Gastrocnemius medialis (tissue), 4 donors: ENCODE results near the gene HCRTR2. TPM values are rescaled to one million over a fixed set of nuclear protein-coding genes. Genes with fewer than 3 reads are reported as not detected.
"Not testable (repeated sequence)": the region's sequence is repeated elsewhere in the genome, so short reads cannot be mapped to it uniquely, and the experiment has no call there.

Source experiments
- ATAC-seq, 2 donors: fragments of 150-250 bp; one replicate each; pipeline ENCODE4 v1.9.1; 2016
- DNase-seq, 2 donors: peaks; one replicate each; pipeline ENCODE4 v3.0.0-alpha.2; 2019
- H3K27ac ChIP-seq, 4 donors: fragments of 200-600 bp; sonication (generic); 1 replicate in 1 of 4; 2 replicates in 3 of 4; pipeline ENCODE4 v1.5.1; 2016 to 2018; ENCODE audit warnings: mild to moderate bottlenecking in 2 of 4, moderate library complexity in 1 of 4
- H3K27me3 ChIP-seq, 3 donors: fragments of 200-600 bp; sonication (generic) in 2 of 3; 1 replicate in 1 of 3; 2 replicates in 2 of 3; pipeline versions ENCODE4 v1.5.1 to v1.6.0; 2016 to 2019; ENCODE audit warnings: mild to moderate bottlenecking in 1 of 3, moderate library complexity in 1 of 3
- H3K36me3 ChIP-seq, 2 donors: fragments of 200-600 bp; sonication (generic) in 1 of 2; one replicate each; pipeline ENCODE4 v1.5.1; 2017 to 2018
- H3K4me1 ChIP-seq, 2 donors: fragments of 200-600 bp; sonication (generic) in 1 of 2; one replicate each; pipeline ENCODE4 v1.5.1; 2016 to 2017; ENCODE audit warnings: mild to moderate bottlenecking in 2 of 2
- H3K4me3 ChIP-seq, 4 donors: fragments of 200-600 bp; sonication (generic) in 3 of 4; 1 replicate in 1 of 4; 2 replicates in 3 of 4; pipeline ENCODE4 v1.5.1; 2016 to 2019; ENCODE audit warnings: mild to moderate bottlenecking in 2 of 4
- H3K9me3 ChIP-seq, 3 donors: fragments of 200-600 bp; sonication (generic) in 2 of 3; 1 replicate in 1 of 3; 2 replicates in 2 of 3; pipeline ENCODE4 v1.5.1; 2016 to 2019
- POLR2A ChIP-seq, 2 donors: fragments of 450-650 bp; IDR thresholded peaks; one replicate each; pipeline ENCODE4 v1.6.1; 2017; ENCODE audit warnings: antibody characterized with exemption in 2 of 2, mild to moderate bottlenecking in 2 of 2, moderate library complexity in 2 of 2
- in situ Hi-C, 4 donors: fragments of 200-750 bp; cut with MboI; loops; one replicate each; pipeline versions ENCODE4 v1.15.0 to v1.8.0; 2017; ENCODE audit warnings: low sequenced_read_pairs in 4 of 4
- intact Hi-C: fragments of 100-400 bp; cut with DNase I; formaldehyde crosslinking; loops from one replicate; pipeline ENCODE4 v1.15.1; 2023; ENCODE audit warnings: low total_unique reads
- total RNA-seq, 4 donors: library from RNA; depleted of rRNA; stranded (reverse); fragments of >200 nt; gene quantifications; one replicate each; pipeline versions ENCODE4 v1.1.0 to v1.2.3, GENCODE V29; 2016
- TF ChIP-seq, protein P1 (sequence below), 5 experiments: fragments of 450-650 bp in 3 of 5; fragments of 200-600 bp in 2 of 5; sonication (generic) in 2 of 5; IDR thresholded peaks in 4 of 5; conservative IDR thresholded peaks in 1 of 5; 1 replicate in 4 of 5; 2 replicates in 1 of 5; pipeline ENCODE4 v1.5.1; 2016 to 2019; ENCODE audit warnings: antibody characterized with exemption in 5 of 5, mild to moderate bottlenecking in 3 of 5, moderate library complexity in 3 of 5

The HCRTR2 gene
- total RNA-seq, 4 donors from 2014 or later: not detected

- DNase-seq: no peak
- no peaks in the 10 kb centered on the region for H3K27me3 ChIP-seq
- TF ChIP-seq POLR2A (IDR thresholded peaks at IDR 0.05): no peak
- TF ChIP-seq, protein P1, sequence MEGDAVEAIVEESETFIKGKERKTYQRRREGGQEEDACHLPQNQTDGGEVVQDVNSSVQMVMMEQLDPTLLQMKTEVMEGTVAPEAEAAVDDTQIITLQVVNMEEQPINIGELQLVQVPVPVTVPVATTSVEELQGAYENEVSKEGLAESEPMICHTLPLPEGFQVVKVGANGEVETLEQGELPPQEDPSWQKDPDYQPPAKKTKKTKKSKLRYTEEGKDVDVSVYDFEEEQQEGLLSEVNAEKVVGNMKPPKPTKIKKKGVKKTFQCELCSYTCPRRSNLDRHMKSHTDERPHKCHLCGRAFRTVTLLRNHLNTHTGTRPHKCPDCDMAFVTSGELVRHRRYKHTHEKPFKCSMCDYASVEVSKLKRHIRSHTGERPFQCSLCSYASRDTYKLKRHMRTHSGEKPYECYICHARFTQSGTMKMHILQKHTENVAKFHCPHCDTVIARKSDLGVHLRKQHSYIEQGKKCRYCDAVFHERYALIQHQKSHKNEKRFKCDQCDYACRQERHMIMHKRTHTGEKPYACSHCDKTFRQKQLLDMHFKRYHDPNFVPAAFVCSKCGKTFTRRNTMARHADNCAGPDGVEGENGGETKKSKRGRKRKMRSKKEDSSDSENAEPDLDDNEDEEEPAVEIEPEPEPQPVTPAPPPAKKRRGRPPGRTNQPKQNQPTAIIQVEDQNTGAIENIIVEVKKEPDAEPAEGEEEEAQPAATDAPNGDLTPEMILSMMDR (IDR thresholded peaks at IDR 0.05 in 4 of 5, conservative IDR thresholded peaks at IDR 0.05 in 1 of 5): no peak
- H3K4me1 ChIP-seq: no peaks in the 10 kb centered on the region
- intact Hi-C loops: no loop called here
- ATAC-seq: no peak
- H3K4me3 ChIP-seq: no peak overlapping the region
- no peak overlapping the region for H3K27ac ChIP-seq
- in situ Hi-C loops: no loop called here
- H3K36me3 ChIP-seq: no peaks in the 10 kb centered on the region
- H3K9me3 ChIP-seq: no peaks in the 10 kb centered on the region
These were observed 36.2 kb upstream of the HCRTR2 start for GRCh38 chr6:55137929-55138693.

GRCh38 chr6:55141611-55142010 is 32.7 kb upstream of the HCRTR2 start:
- intact Hi-C loops: no loop called here
- Histone ChIP-seq H3K4me3 (no peak overlapping the region), H3K36me3 (no peaks in the 10 kb centered on the region), H3K9me3 (no peaks in the 10 kb centered on the region), H3K4me1 (no peaks in the 10 kb centered on the region), H3K27me3 (no peaks in the 10 kb centered on the region), H3K27ac (no peak overlapping the region)
- in situ Hi-C loops: no loop called here
- DNase-seq (no peak), ATAC-seq (no peak)
- TF ChIP-seq, protein P1 (IDR thresholded peaks at IDR 0.05 in 4 of 5, conservative IDR thresholded peaks at IDR 0.05 in 1 of 5): no peak
- TF ChIP-seq POLR2A (IDR thresholded peaks at IDR 0.05): no peak

DNA sequence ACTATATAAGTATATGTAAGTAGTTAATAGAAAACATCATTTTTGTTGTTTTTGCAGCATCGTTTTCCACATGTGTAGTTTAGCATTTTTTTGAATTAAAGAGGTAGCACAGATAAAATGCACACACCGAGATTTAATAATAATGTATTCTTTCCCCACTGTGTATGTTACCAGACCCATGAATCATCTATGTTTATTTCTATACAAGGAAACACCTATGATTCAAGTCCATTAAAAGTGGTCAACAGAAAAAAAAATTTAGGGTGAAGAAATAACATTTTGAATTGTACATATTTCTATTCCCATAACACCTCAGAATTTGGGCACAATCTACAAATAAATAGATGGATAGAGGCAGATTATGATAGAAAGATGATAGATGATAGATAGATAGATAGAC is 31.7 kb upstream of the HCRTR2 start:
- no peaks in the 10 kb centered on the region for H3K27me3 ChIP-seq
- no peak for TF ChIP-seq POLR2A (IDR thresholded peaks at IDR 0.05)
- TF ChIP-seq, protein P1 (IDR thresholded peaks at IDR 0.05 in 4 of 5, conservative IDR thresholded peaks at IDR 0.05 in 1 of 5): no peak
- in situ Hi-C loops (no loop called here), intact Hi-C loops (no loop called here)
- H3K9me3 ChIP-seq: no peaks in the 10 kb centered on the region
- no peaks in the 10 kb centered on the region for H3K36me3 ChIP-seq
- no peak overlapping the region for H3K27ac ChIP-seq
- no peak overlapping the region for H3K4me3 ChIP-seq
- no peaks in the 10 kb centered on the region for H3K4me1 ChIP-seq
- ATAC-seq (no peak), DNase-seq (no peak)

DNA sequence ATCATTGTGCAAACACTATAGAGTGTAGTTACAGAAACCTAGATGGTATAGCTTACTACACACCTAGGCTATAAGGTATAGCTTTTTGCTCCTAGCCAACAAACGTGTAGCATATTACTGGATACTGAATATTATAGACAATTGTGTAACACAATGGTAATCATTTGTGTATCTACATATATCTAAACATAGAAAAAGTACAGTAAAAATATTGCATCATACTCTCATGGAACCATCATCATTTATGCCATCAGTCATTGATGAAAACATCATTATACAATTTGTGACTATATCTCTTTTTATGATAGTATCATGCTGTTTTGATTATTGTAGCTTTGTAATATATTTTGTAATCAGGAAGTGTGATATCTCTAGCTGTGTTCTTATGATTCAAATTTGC is 21.0 kb upstream of the HCRTR2 start:
- intact Hi-C loops (no loop called here), in situ Hi-C loops (no loop called here)
- Histone ChIP-seq H3K9me3 (peaks cover 0 to 4% (median 0%) of the 10 kb centered on the region in 3 donors), H3K4me1 (no peaks in the 10 kb centered on the region), H3K27me3 (no peaks in the 10 kb centered on the region), H3K36me3 (no peaks in the 10 kb centered on the region), H3K27ac (no peak overlapping the region), H3K4me3 (no peak overlapping the region)
- TF ChIP-seq, protein P1 (IDR thresholded peaks at IDR 0.05 in 4 of 5, conservative IDR thresholded peaks at IDR 0.05 in 1 of 5): no peak
- TF ChIP-seq POLR2A (IDR thresholded peaks at IDR 0.05): no peak
- DNase-seq: no peak
- ATAC-seq: no peak

- H3K9me3 ChIP-seq, ATAC-seq, H3K4me1 ChIP-seq, H3K27ac ChIP-seq, in situ Hi-C loops, H3K4me3 ChIP-seq, H3K27me3 ChIP-seq, DNase-seq, H3K36me3 ChIP-seq, intact Hi-C loops: not testable (repeated sequence)
These were observed 15.5 kb upstream of the HCRTR2 start for GRCh38 chr6:55158784-55159183.
